HCT116 (cell line): ENCODE results near the gene TTC39C. TPM values are rescaled to one million over a fixed set of nuclear protein-coding genes. Genes with fewer than 3 reads are reported as not detected.

Experiments
- ATAC-seq: fragments of 200-7000 bp; cut with Tn5 transposase; 2 replicates; pipeline ENCODE4 v1.9.1; 2020; ENCODE audit warnings: mild to moderate bottlenecking, moderate library complexity
- BruUV-seq: library from RNA; stranded (reverse); fragments of 400-500 nt; replicated peaks from 2 replicates; lab custom pipeline; 2021; lab: Mats Ljungman, UMichigan
- CTCF ChIA-PET: fragments of 300-600 bp; sonication (Branson Sonifier 250); formaldehyde crosslinking; loops from one replicate; lab custom pipeline; 2021; ENCODE audit warnings: antibody characterized with exemption; lab: Charles Lee
- POLR2A ChIA-PET: fragments of 300-600, 350-600 bp; sonication (Branson Sonifier 250); formaldehyde crosslinking; loops from one replicate; lab custom pipeline; 2021; ENCODE audit warnings: antibody characterized with exemption; lab: Charles Lee
- RAD21 ChIA-PET, 2 experiments: fragments of 300-600 bp; sonication (Branson Sonifier 250); formaldehyde crosslinking; loops; one replicate each; lab custom pipeline; 2023; ENCODE audit warnings: low total read pairs in 2 of 2; ENCODE audit not compliant: uncharacterized antibody in 2 of 2, unreplicated experiment in 2 of 2, low non-redundant PET in 1 of 2; lab: Charles Lee
- DNase-seq: peaks from one replicate; pipeline ENCODE4 v3.0.0-alpha.2; 2010; ENCODE audit warnings: low read depth, low spot score
- H2AFZ ChIP-seq: fragments of 200-600 bp; shearing (Covaris generic), sonication (generic); 2 replicates; pipeline ENCODE4 v1.6.1; 2017; ENCODE audit warnings: low read depth, mixed run types, mixed read lengths, antibody characterized with exemption, low read length; ENCODE audit not compliant: poor library complexity, severe bottlenecking
- H3K27ac ChIP-seq: 2 replicates; pipeline ENCODE4 v1.5.1; 2012; ENCODE audit warnings: low read depth, low read length
- H3K27me3 ChIP-seq: fragments of 200-600 bp; sonication (generic); 2 replicates; pipeline ENCODE4 v1.6.1; 2016; ENCODE audit warnings: mixed run types, low read length, mixed read lengths; ENCODE audit not compliant: insufficient read depth
- H3K36me3 ChIP-seq, 2 experiments: fragments of 200-500 bp in 1 of 2; fragments of 200-600 bp in 1 of 2; sonication (Bioruptor generic) in 1 of 2; sonication (generic) in 1 of 2; 2 replicates each; pipeline versions ENCODE4 v1.5.1 to v1.6.1; 2014 to 2016; ENCODE audit warnings: low read length in 2 of 2, inconsistent platforms in 1 of 2, mixed read lengths in 1 of 2, mixed run types in 1 of 2; ENCODE audit not compliant: insufficient read depth in 2 of 2, control insufficient read depth in 1 of 2
- H3K4me1 ChIP-seq, 2 experiments: fragments of 200-600 bp in 1 of 2; sonication (generic) in 1 of 2; 2 replicates each; pipeline versions ENCODE4 v1.5.1 to v1.6.1; 2012 to 2017; ENCODE audit warnings: low read length in 2 of 2, inconsistent platforms in 1 of 2, mild to moderate bottlenecking in 1 of 2, mixed read lengths in 1 of 2, mixed run types in 1 of 2, moderate library complexity in 1 of 2; ENCODE audit not compliant: insufficient read depth in 2 of 2, control insufficient read depth in 1 of 2
- H3K4me2 ChIP-seq: fragments of 200-600 bp; sonication (generic); 2 replicates; pipeline ENCODE4 v1.6.1; 2017; ENCODE audit warnings: mixed run types, low read length, mixed read lengths
- H3K4me3 ChIP-seq, 2 experiments: fragments of 200-600 bp in 1 of 2; sonication (generic) in 1 of 2; replicated peaks in 1 of 2; 2 replicates each; pipeline ENCODE4 v1.5.1; 2011 to 2016; ENCODE audit warnings: low read length in 2 of 2, control low read depth in 1 of 2, low read depth in 1 of 2, mild to moderate bottlenecking in 1 of 2, mixed read lengths in 1 of 2, mixed run types in 1 of 2
- H3K79me2 ChIP-seq: fragments of 200-600 bp; sonication (generic); 2 replicates; pipeline ENCODE4 v1.6.1; 2017; ENCODE audit warnings: mild to moderate bottlenecking, mixed run types, low read length, moderate library complexity, mixed read lengths; ENCODE audit not compliant: insufficient read depth
- H3K9ac ChIP-seq: fragments of 200-600 bp; sonication (generic); 2 replicates; pipeline ENCODE4 v1.6.1; 2016; ENCODE audit warnings: low read length, mixed read lengths
- H3K9me2 ChIP-seq: fragments of 200-600 bp; sonication (generic), shearing (Covaris generic); 2 replicates; pipeline ENCODE4 v1.6.1; 2017; ENCODE audit warnings: mixed run types, mild to moderate bottlenecking, moderate library complexity; ENCODE audit not compliant: insufficient read depth
- H3K9me3 ChIP-seq, 2 experiments: fragments of 200-500 bp in 1 of 2; fragments of 200-600 bp in 1 of 2; sonication (Bioruptor generic) in 1 of 2; sonication (generic) in 1 of 2; 2 replicates each; pipeline ENCODE4 v1.6.1; 2014 to 2017; ENCODE audit warnings: low read length in 2 of 2, mixed read lengths in 2 of 2, inconsistent platforms in 1 of 2, low read depth in 1 of 2, mild to moderate bottlenecking in 1 of 2, mixed run types in 1 of 2, moderate library complexity in 1 of 2; ENCODE audit not compliant: control insufficient read depth in 1 of 2, insufficient read depth in 1 of 2
- H4K20me1 ChIP-seq: fragments of 200-600 bp; sonication (generic), shearing (Covaris generic); 2 replicates; pipeline ENCODE4 v1.6.1; 2017; ENCODE audit warnings: mixed run types, mild to moderate bottlenecking, moderate library complexity; ENCODE audit not compliant: insufficient read depth
- CBX3 ChIP-seq: IDR thresholded peaks from 2 replicates; pipeline ENCODE4 v1.6.1; 2012; ENCODE audit warnings: low read depth
- MAX ChIP-seq: IDR thresholded peaks from 2 replicates; pipeline ENCODE4 v1.6.1; 2012
- POLR2AphosphoS5 ChIP-seq: IDR thresholded peaks from 2 replicates; pipeline ENCODE4 v1.6.1; 2011; ENCODE audit warnings: mild to moderate bottlenecking, low read depth, low read length, moderate library complexity
- SP1 ChIP-seq: IDR thresholded peaks from 2 replicates; pipeline ENCODE4 v1.6.1; 2012; ENCODE audit warnings: low read depth
- TCF7L2 ChIP-seq: IDR thresholded peaks from 2 replicates; pipeline ENCODE4 v1.7.0; 2011; ENCODE audit warnings: borderline replicate concordance, inconsistent platforms; ENCODE audit not compliant: insufficient read depth, insufficient read length; ENCODE audit errors: extremely low read depth
- ZBTB33 ChIP-seq: IDR thresholded peaks from 2 replicates; pipeline ENCODE4 v1.6.1; 2011; ENCODE audit warnings: mild to moderate bottlenecking, low read length, moderate library complexity; ENCODE audit not compliant: insufficient replicate concordance; ENCODE audit errors: extremely low read depth
- ZFX ChIP-seq: fragments of 450-650 bp; IDR thresholded peaks from 2 replicates; pipeline ENCODE4 v1.6.1; 2017
- ZNF274 ChIP-seq: fragments of 200-500 bp; sonication (Bioruptor generic); IDR thresholded peaks from 2 replicates; pipeline ENCODE4 v1.6.1; 2014; ENCODE audit warnings: mild to moderate bottlenecking, low read depth, low read length, inconsistent platforms
- intact Hi-C: fragments of 100-400 bp; cut with micrococcal nuclease; formaldehyde crosslinking; loops from 2 replicates; pipeline ENCODE4 v1.10.0; 2022
- total RNA-seq: library from RNA; stranded (reverse); gene quantifications from one replicate; pipeline ENCODE4 v1.2.1, GENCODE V29; 2021; ENCODE audit not compliant: unreplicated experiment
- TF ChIP-seq, protein P1 (sequence below): IDR thresholded peaks from 2 replicates; pipeline ENCODE4 v1.6.1; 2012
- TF ChIP-seq, protein P2 (sequence below): IDR thresholded peaks from 2 replicates; pipeline ENCODE4 v1.6.1; 2012; ENCODE audit warnings: low read depth

TTC39C gene
- total RNA-seq, 1 experiment from 2014 or later = 24.8 TPM

DNA sequence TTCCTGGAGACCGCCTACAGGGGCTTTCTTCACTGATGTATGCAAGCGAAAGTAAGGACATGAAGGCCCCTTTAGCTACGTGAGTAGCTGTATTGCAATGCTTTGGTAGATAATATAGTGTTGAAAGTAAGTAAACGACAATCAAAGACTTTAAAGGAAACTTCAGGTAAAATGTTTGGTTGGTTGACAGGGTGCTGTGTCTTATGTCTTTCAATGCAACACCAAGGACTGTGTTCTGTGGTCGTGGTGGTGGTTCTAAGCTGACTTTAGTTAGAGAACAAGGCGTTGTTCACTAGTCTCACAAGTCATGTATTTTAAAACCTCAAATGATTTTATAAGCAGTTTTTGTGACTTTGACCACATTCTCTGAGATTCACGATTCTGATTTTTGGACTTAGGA is 66.3 kb downstream of the TTC39C start:
- Histone ChIP-seq H3K4me3 (no peak overlapping the region), H3K9me3 (no peaks in the 10 kb centered on the region), H3K79me2 (no peaks in the 10 kb centered on the region), H3K9me2 (no peaks in the 10 kb centered on the region), H3K27ac (no peak overlapping the region), H2AFZ (no peak overlapping the region), H3K9ac (no peak overlapping the region), H3K27me3 (no peaks in the 10 kb centered on the region), H3K4me2 (no peak overlapping the region), H4K20me1 (no peaks in the 10 kb centered on the region; the same call in 1 of the 2 replicates), H3K36me3 (no peaks in the 10 kb centered on the region), H3K4me1 (peaks cover 9 to 13% of the 10 kb centered on the region in 2 experiments)
- ChIA-PET CTCF (no interaction called here), RAD21 (no interaction called here), POLR2A (no interaction called here)
- TF ChIP-seq POLR2AphosphoS5 (no peak), CBX3 (no peak), SP1 (no peak), ZFX (no peak), ZNF274 (no peak), MAX (no peak), ZBTB33 (no peak), TCF7L2 (no peak)
- TF ChIP-seq, protein P1, sequence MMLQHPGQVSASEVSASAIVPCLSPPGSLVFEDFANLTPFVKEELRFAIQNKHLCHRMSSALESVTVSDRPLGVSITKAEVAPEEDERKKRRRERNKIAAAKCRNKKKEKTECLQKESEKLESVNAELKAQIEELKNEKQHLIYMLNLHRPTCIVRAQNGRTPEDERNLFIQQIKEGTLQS = no peak
- TF ChIP-seq, protein P2, sequence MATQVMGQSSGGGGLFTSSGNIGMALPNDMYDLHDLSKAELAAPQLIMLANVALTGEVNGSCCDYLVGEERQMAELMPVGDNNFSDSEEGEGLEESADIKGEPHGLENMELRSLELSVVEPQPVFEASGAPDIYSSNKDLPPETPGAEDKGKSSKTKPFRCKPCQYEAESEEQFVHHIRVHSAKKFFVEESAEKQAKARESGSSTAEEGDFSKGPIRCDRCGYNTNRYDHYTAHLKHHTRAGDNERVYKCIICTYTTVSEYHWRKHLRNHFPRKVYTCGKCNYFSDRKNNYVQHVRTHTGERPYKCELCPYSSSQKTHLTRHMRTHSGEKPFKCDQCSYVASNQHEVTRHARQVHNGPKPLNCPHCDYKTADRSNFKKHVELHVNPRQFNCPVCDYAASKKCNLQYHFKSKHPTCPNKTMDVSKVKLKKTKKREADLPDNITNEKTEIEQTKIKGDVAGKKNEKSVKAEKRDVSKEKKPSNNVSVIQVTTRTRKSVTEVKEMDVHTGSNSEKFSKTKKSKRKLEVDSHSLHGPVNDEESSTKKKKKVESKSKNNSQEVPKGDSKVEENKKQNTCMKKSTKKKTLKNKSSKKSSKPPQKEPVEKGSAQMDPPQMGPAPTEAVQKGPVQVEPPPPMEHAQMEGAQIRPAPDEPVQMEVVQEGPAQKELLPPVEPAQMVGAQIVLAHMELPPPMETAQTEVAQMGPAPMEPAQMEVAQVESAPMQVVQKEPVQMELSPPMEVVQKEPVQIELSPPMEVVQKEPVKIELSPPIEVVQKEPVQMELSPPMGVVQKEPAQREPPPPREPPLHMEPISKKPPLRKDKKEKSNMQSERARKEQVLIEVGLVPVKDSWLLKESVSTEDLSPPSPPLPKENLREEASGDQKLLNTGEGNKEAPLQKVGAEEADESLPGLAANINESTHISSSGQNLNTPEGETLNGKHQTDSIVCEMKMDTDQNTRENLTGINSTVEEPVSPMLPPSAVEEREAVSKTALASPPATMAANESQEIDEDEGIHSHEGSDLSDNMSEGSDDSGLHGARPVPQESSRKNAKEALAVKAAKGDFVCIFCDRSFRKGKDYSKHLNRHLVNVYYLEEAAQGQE = no peak
- intact Hi-C loops = no loop called here
- no TSS peak for BruUV-seq
- ATAC-seq (no peak), DNase-seq (no peak)
